ENCODE measurements around the gene BEND5. TPM values are rescaled to one million over a fixed set of nuclear protein-coding genes. Genes with fewer than 3 reads are reported as not detected.

The BEND5 gene
- total and polyA plus RNA-seq, 7 donors = 0.84 to 3.7 (median 1.6) TPM

GRCh38 chr1:48678710-48679505, 97.8 kb downstream of the BEND5 start:
- H3K36me3 ChIP-seq (ENCODE audit: insufficient read depth in 1 of 2, low read depth in 1 of 2) = no peaks in the 10 kb centered on the region
- intact Hi-C loops (cut with DNase I) = loop anchor here (5.0 to 10.0 kb wide), 2 partner anchors 136 to 138 kb away; no protein-coding TSS in a partner anchor
- H3K4me1 ChIP-seq = no peaks in the 10 kb centered on the region
- no peaks in the 10 kb centered on the region for H3K27me3 ChIP-seq (ENCODE audit: insufficient read depth in 3 of 3, low read length in 2 of 3)
- DNase-seq = no peak
- TF ChIP-seq CTCF (IDR thresholded peaks at IDR 0.05) = no peak
- WGBS, 3 donors = 89 to 91% (median 91%) methylated on average over 3 of the region's 3 CpGs
- no peaks in the 10 kb centered on the region for H3K9me3 ChIP-seq
- ATAC-seq = no peak
- no peak overlapping the region for H3K27ac ChIP-seq
- H3K4me3 ChIP-seq = no peak overlapping the region

All from psoas muscle (tissue), 8 donors.